Measurements from ENCODE around the gene GGT6.
A peak's percentile ranks its signal among the peaks of the same experiment; 100 is the strongest.

GGT6 gene

GRCh38 chr17:4519361-4519788 lies 41.0 kb downstream of the GGT6 start:
- DNase-seq, result no peak

DNA sequence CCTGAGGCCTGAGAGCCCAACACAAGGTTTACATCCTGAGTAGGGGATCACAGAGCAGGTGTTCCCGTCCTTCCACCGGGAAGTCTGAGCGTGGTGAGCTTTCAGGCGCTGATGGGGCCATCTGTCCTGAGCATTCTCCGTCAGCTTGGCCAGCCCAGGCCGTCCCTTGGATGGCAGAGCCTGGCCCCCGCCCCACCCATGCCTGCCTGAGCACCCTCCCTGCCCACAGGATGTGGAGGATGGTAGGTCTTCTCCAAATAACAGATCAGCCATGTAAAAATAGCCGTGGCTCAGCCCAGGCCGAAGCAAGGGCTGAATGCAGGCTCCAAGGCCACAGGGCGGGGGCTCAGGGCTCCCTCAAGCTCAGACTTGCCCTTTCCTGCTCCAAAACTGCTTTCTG lies 41.5 kb downstream of the GGT6 start:
- DNase-seq, result no peak

GRCh38 chr17:4516735-4517134 lies 43.6 kb downstream of the GGT6 start:
- no peak for DNase-seq

GRCh38 chr17:4515501-4515900 lies 44.9 kb downstream of the GGT6 start:
- no peak for DNase-seq

- no peak for DNase-seq
Measured at GRCh38 chr17:4514779-4515178, 45.6 kb downstream of the GGT6 start.

DNA sequence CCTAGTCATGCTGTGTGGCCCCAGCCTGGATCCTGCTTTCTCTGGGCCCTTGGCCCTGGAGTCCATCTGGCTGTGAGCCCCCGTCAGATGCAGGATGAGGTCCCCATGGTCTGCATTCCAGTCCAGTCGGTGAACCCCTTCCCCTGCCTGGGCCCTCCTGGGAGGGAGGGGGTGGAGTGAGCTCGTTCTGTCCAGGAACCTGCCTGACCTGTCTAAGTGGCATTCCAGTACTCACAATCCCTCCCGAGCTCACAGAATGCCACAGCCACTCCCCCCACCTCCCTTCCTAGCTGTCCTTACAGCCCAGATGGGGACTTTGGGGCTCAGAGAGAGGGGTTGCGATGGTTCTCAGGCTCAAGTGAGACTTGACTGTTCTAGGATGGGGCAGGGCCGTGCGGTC lies 46.2 kb downstream of the GGT6 start:
- DNase-seq, result no peak

- DNase-seq, result no peak
Measured at GRCh38 chr17:4513113-4514032, 47.0 kb downstream of the GGT6 start.

DNA sequence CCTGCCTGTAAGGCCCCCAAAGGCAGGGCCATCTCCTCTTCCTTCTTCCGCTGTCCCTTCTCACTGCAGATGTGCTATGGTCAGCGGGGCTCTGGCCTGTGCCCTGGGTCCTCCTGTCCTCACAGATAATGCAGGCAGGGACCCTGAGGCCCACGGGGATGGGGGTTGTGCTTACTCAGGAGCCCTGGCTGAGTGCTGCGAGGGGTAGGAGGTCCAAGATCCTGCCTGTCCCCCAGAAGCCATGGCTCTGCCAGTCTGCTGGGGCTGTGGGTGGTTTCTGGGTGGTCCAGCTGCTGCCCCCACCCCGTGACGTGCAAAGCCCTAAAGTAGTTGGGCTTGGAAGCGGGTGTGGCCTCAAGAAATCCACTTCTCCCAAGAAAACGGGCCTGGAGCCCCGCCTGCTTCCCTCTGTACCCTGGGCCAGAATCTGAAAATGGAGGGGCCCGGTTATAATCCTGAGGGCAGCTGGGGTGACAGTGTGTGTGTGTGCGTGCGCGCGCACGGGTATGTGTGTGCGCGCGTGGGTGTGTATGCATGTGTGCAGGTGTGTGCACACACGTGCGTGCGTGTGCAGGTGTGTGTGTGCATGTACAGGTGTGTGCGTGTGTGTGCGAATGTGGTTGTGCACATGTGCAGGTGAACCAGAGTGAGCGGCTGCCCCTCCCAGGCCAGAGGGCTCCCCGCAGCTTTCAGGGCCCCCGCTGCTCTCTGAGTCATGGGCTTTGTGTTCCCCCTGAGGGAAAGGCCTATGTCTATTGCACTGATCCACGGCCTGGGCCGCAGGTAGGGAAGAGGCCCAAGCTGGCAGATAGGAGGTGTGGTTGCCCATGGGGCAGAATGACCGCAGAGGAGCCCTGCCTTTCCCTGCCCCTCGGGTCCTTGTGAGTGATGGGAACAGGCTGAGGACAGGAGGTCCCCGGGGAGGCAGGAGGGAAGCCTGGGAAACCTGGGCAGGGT lies 47.9 kb downstream of the GGT6 start:
- DNase-seq, result no peak

- no peak for DNase-seq
Measured at GRCh38 chr17:4511199-4511932, 49.0 kb downstream of the GGT6 start.

DNA sequence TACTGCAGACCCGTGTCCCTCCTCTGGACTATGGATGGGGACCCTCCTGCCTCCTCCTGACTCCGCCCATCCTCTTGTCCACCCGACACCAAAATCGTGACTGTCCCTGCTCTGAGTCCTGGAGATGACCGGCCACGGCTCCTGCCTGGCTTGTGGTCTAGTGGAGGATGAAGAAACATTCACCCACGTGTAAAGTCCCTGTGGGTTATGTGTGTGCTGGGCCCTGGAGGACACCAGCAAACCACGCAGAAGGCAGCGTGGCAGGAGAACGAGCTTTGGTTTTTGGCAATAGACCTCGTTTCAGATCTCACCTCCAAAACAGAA lies 49.8 kb downstream of the GGT6 start:
- no peak for DNase-seq

DNA sequence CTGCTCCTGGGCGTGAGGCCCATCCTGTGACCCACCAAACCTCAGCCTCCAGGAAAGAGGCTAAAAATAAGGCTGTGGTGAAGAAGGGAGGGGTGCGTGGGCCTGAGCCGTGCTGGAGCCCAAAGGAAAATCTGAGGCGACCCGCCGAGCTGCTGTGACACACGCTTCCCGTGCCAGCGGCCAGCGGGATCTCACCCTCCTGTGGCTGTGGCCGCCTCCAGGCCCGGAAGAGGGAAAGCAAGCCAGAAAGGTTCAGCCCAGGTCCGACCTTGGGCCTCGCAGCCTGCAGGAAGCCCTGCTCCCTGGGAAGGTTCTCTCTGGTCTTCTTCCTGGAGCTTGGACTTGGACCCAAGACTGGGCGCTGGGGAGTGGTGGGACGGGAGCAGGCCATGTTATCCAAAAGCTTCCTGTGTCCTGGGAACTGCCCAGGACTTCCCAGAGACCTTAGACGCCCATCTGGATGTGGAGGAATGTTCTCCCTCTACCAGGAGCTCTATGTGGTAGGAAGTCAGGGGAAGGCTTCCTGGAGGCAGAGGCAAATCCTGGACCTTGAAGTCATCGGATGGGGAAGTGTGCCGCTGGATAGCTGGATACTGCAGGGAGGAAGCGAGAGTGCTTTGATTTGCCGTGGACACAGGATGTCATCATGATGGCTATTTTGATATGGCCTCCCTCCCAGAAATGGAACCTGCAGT lies 50.3 kb downstream of the GGT6 start:
- no peak for DNase-seq

GRCh38 chr17:4509401-4509800 lies 51.0 kb downstream of the GGT6 start:
- DNase-seq, result peak; percentile 46

GRCh38 chr17:4508207-4508606 lies 52.2 kb downstream of the GGT6 start:
- DNase-seq, result no peak

- no peak for DNase-seq
Measured at GRCh38 chr17:4507361-4508111, 52.8 kb downstream of the GGT6 start.

Measured in stimulated activated CD4-positive, alpha-beta T cell treated with anti-CD3 and anti-CD28 coated beads, Interleukin-15, amount 100 ng/mL, for 24 hours (primary cell).